Measurements from ENCODE around the gene CFAP221.

The CFAP221 gene

GRCh38 chr2:119523383-119523951 lies 20.8 kb upstream of the CFAP221 start:
- Mint-ChIP-seq H3K9me3 (no peaks in the 10 kb centered on the region), H3K4me1 (peaks cover 0 to 5% of the 10 kb centered on the region in 2 donors), H3K4me3 (no peak overlapping the region), H3K36me3 (no peaks in the 10 kb centered on the region), H3K27me3 (peaks cover 44 to 65% of the 10 kb centered on the region in 2 donors), H3K27ac (no peak overlapping the region)
- DNase-seq (no peak), ATAC-seq (replicated peaks) (no peak)

- Mint-ChIP-seq H3K27ac (no peak within 1 kb of the TSS), H3K27me3 (peaks cover 42 to 61% of the 10 kb centered on the region in 2 donors)
Measured at GRCh38 chr2:119523952-119524694, 20.1 kb upstream of the CFAP221 start, which contains the start of gene SCTR. SCTR (minus strand) TSS chr2:119524483; CDS start chr2:119524226, 257 bp downstream.

GRCh38 chr2:119525614-119526013 lies 18.6 kb upstream of the CFAP221 start:
- Mint-ChIP-seq H3K4me1 (peaks cover 0 to 5% of the 10 kb centered on the region in 2 donors), H3K27me3 (peaks cover 42 to 61% of the 10 kb centered on the region in 2 donors), H3K27ac (no peak overlapping the region), H3K4me3 (no peak overlapping the region), H3K9me3 (no peaks in the 10 kb centered on the region), H3K36me3 (no peaks in the 10 kb centered on the region)
- DNase-seq (no peak), ATAC-seq (replicated peaks) (no peak)

More at GRCh38 chr2:119523952-119524694, 20.1 kb upstream of the CFAP221 start, which contains the start of gene SCTR:
- no peaks in the 10 kb centered on the region for H3K9me3 Mint-ChIP-seq
- H3K4me1 Mint-ChIP-seq, result peaks cover 0 to 5% of the 10 kb centered on the region in 2 donors
- no peak for ATAC-seq (replicated peaks)
- H3K36me3 Mint-ChIP-seq, result no peaks in the 10 kb centered on the region
- no peak for DNase-seq
- H3K4me3 Mint-ChIP-seq, result no peak within 1 kb of the TSS

GRCh38 chr2:119527999-119528398 lies 16.2 kb upstream of the CFAP221 start:
- Mint-ChIP-seq H3K27ac (no peak overlapping the region), H3K9me3 (peaks cover 9 to 11% of the 10 kb centered on the region in 2 donors), H3K27me3 (peaks cover 34 to 52% of the 10 kb centered on the region in 2 donors), H3K4me1 (peaks cover 0 to 5% of the 10 kb centered on the region in 2 donors), H3K4me3 (no peak overlapping the region), H3K36me3 (peaks cover 0 to 4% of the 10 kb centered on the region in 2 donors)
- DNase-seq, result no peak
- ATAC-seq (replicated peaks), result no peak

- H3K9me3 Mint-ChIP-seq, result peaks cover 19% of the 10 kb centered on the region in 2 donors
- no peak for DNase-seq
- ATAC-seq (replicated peaks), result no peak
- H3K4me1 Mint-ChIP-seq, result no peaks in the 10 kb centered on the region
- no peak overlapping the region for H3K27ac Mint-ChIP-seq
- peaks cover 0 to 4% of the 10 kb centered on the region in 2 donors for H3K36me3 Mint-ChIP-seq
- H3K27me3 Mint-ChIP-seq, result peaks cover 12 to 39% of the 10 kb centered on the region in 2 donors
- H3K4me3 Mint-ChIP-seq, result no peak overlapping the region
Measured at GRCh38 chr2:119531292-119531691, 13.0 kb upstream of the CFAP221 start.

- no peak overlapping the region for H3K4me3 Mint-ChIP-seq
- no peak overlapping the region for H3K27ac Mint-ChIP-seq
- H3K9me3 Mint-ChIP-seq, result peaks cover 19% of the 10 kb centered on the region in 2 donors
- H3K27me3 Mint-ChIP-seq, result peaks cover 5 to 32% of the 10 kb centered on the region in 2 donors
- ATAC-seq (replicated peaks) (no peak), DNase-seq (no peak)
- no peaks in the 10 kb centered on the region for H3K4me1 Mint-ChIP-seq
- H3K36me3 Mint-ChIP-seq, result peaks cover 0 to 4% of the 10 kb centered on the region in 2 donors
Measured at GRCh38 chr2:119533560-119533959, 10.7 kb upstream of the CFAP221 start.

- ATAC-seq (replicated peaks) (no peak), DNase-seq (no peak)
- peaks cover 17 to 19% of the 10 kb centered on the region in 2 donors for H3K9me3 Mint-ChIP-seq
- peaks cover 0 to 3% of the 10 kb centered on the region in 2 donors for H3K36me3 Mint-ChIP-seq
- H3K27ac Mint-ChIP-seq, result no peak overlapping the region
- peaks cover 14 to 44% of the 10 kb centered on the region in 2 donors for H3K27me3 Mint-ChIP-seq
- H3K4me1 Mint-ChIP-seq, result no peaks in the 10 kb centered on the region
- H3K4me3 Mint-ChIP-seq, result no peak overlapping the region
Measured at GRCh38 chr2:119536211-119536610, 8.0 kb upstream of the CFAP221 start.

GRCh38 chr2:119536707-119537106 lies 7.5 kb upstream of the CFAP221 start:
- Mint-ChIP-seq H3K27me3 (peaks cover 15 to 46% of the 10 kb centered on the region in 2 donors), H3K9me3 (peaks cover 14 to 16% of the 10 kb centered on the region in 2 donors), H3K4me3 (no peak overlapping the region), H3K4me1 (no peaks in the 10 kb centered on the region), H3K36me3 (no peaks in the 10 kb centered on the region), H3K27ac (no peak overlapping the region)
- no peak for ATAC-seq (replicated peaks)
- no peak for DNase-seq

GRCh38 chr2:119537792-119538191 lies 6.5 kb upstream of the CFAP221 start:
- H3K27me3 Mint-ChIP-seq, result peaks cover 22 to 51% of the 10 kb centered on the region in 2 donors
- H3K27ac Mint-ChIP-seq, result no peak overlapping the region
- ATAC-seq (replicated peaks) (no peak), DNase-seq (no peak)
- H3K36me3 Mint-ChIP-seq, result peaks cover 0 to 2% of the 10 kb centered on the region in 2 donors
- H3K4me3 Mint-ChIP-seq, result no peak overlapping the region
- peaks cover 9 to 10% of the 10 kb centered on the region in 2 donors for H3K9me3 Mint-ChIP-seq
- H3K4me1 Mint-ChIP-seq, result no peaks in the 10 kb centered on the region

GRCh38 chr2:119541476-119541875 lies 2.8 kb upstream of the CFAP221 start:
- no peak for ATAC-seq (replicated peaks)

GRCh38 chr2:119544939-119545475 lies 758 bp downstream of the CFAP221 start:
- Mint-ChIP-seq H3K4me3 (peak overlapping the region; percentile 29 to 74), H3K27me3 (peaks cover 59 to 64% of the 10 kb centered on the region in 2 donors)

More at GRCh38 chr2:119541476-119541875, 2.8 kb upstream of the CFAP221 start:
- Mint-ChIP-seq H3K4me3 (no peak overlapping the region), H3K27me3 (peaks cover 55 to 73% of the 10 kb centered on the region in 2 donors), H3K9me3 (peaks cover 3 to 7% of the 10 kb centered on the region in 2 donors), H3K4me1 (peaks cover 7 to 12% of the 10 kb centered on the region in 2 donors), H3K36me3 (peaks cover 0 to 2% of the 10 kb centered on the region in 2 donors), H3K27ac (no peak overlapping the region)
- DNase-seq, result no peak

GRCh38 chr2:119545754-119546446 lies 1.7 kb downstream of the CFAP221 start:
- H3K27me3 Mint-ChIP-seq, result peaks cover 53 to 57% of the 10 kb centered on the region in 2 donors
- ATAC-seq (replicated peaks), result no peak
- no peak overlapping the region for H3K27ac Mint-ChIP-seq
- H3K4me3 Mint-ChIP-seq, result no peak overlapping the region
- peaks cover 7 to 12% of the 10 kb centered on the region in 2 donors for H3K4me1 Mint-ChIP-seq
- peaks cover 0 to 2% of the 10 kb centered on the region in 2 donors for H3K36me3 Mint-ChIP-seq
- DNase-seq, result no peak
- peaks cover 2 to 10% of the 10 kb centered on the region in 2 donors for H3K9me3 Mint-ChIP-seq

More at GRCh38 chr2:119544939-119545475, 758 bp downstream of the CFAP221 start:
- no peak for DNase-seq
- H3K4me1 Mint-ChIP-seq, result peaks cover 7 to 12% of the 10 kb centered on the region in 2 donors
- no peak for ATAC-seq (replicated peaks)
- H3K36me3 Mint-ChIP-seq, result peaks cover 0 to 2% of the 10 kb centered on the region in 2 donors
- peaks cover 4 to 10% of the 10 kb centered on the region in 2 donors for H3K9me3 Mint-ChIP-seq
- no peak overlapping the region for H3K27ac Mint-ChIP-seq

GRCh38 chr2:119546447-119546767 lies 2.2 kb downstream of the CFAP221 start:
- Mint-ChIP-seq H3K27ac (no peak overlapping the region), H3K4me1 (peaks cover 7 to 12% of the 10 kb centered on the region in 2 donors), H3K36me3 (peaks cover 0 to 2% of the 10 kb centered on the region in 2 donors), H3K4me3 (no peak overlapping the region), H3K27me3 (peaks cover 51 to 55% of the 10 kb centered on the region in 2 donors), H3K9me3 (peaks cover 2 to 10% of the 10 kb centered on the region in 2 donors)
- ATAC-seq (replicated peaks) (no peak), DNase-seq (no peak)

Data from stimulated activated naive B cell treated with anti-CD40 and anti-IgM and Interleukin-4, amounts not matched to agents 10 μg/mL and 1 μg/mL and 100 μg/mL, for 72 hours (primary cell).